HG03060 (cell line): Measurements from ENCODE around the gene TMEM223.
A peak's percentile ranks its signal among the peaks of the same experiment; 100 is the strongest.
"Not testable (repeated sequence)": the region's sequence is repeated elsewhere in the genome, so short reads cannot be mapped to it uniquely, and the experiment has no call there.

Experiments used
- ATAC-seq: cut with Tn5 transposase; IDR thresholded peaks from one replicate; pipeline ENCODE4 v1.9.1; 2021; ENCODE audit warnings: low read depth, moderate number of reproducible peaks; ENCODE audit not compliant: unreplicated experiment

The TMEM223 gene

GRCh38 chr11:62755086-62755615, 36.7 kb downstream of the TMEM223 start:
- ATAC-seq, result no peak

- ATAC-seq, result peak; percentile 94
Observed at GRCh38 chr11:62753736-62754603, 37.8 kb downstream of the TMEM223 start, which contains the start of gene ZBTB3. Gene ZBTB3 (minus strand): TSS chr11:62754160. CDS start chr11:62753664, 496 bp downstream.

GRCh38 chr11:62752994-62753735, 38.6 kb downstream of the TMEM223 start:
- ATAC-seq, result no peak

- ATAC-seq, result no peak
Observed at GRCh38 chr11:62752177-62752785, 39.5 kb downstream of the TMEM223 start.

GRCh38 chr11:62749931-62750330, 41.9 kb downstream of the TMEM223 start:
- ATAC-seq, result not testable (repeated sequence)

- no peak for ATAC-seq
Observed at GRCh38 chr11:62747475-62748160, 44.2 kb downstream of the TMEM223 start.
